HG03354 (cell line): ENCODE data around the gene GMPPA.
A peak's percentile ranks its signal among the peaks of the same experiment; 100 is the strongest.

Experiments used
- ATAC-seq: cut with Tn5 transposase; IDR thresholded peaks from one replicate; pipeline ENCODE4 v1.9.1; 2021; ENCODE audit warnings: mild to moderate bottlenecking; ENCODE audit not compliant: unreplicated experiment, poor library complexity, severe bottlenecking

The GMPPA gene

DNA sequence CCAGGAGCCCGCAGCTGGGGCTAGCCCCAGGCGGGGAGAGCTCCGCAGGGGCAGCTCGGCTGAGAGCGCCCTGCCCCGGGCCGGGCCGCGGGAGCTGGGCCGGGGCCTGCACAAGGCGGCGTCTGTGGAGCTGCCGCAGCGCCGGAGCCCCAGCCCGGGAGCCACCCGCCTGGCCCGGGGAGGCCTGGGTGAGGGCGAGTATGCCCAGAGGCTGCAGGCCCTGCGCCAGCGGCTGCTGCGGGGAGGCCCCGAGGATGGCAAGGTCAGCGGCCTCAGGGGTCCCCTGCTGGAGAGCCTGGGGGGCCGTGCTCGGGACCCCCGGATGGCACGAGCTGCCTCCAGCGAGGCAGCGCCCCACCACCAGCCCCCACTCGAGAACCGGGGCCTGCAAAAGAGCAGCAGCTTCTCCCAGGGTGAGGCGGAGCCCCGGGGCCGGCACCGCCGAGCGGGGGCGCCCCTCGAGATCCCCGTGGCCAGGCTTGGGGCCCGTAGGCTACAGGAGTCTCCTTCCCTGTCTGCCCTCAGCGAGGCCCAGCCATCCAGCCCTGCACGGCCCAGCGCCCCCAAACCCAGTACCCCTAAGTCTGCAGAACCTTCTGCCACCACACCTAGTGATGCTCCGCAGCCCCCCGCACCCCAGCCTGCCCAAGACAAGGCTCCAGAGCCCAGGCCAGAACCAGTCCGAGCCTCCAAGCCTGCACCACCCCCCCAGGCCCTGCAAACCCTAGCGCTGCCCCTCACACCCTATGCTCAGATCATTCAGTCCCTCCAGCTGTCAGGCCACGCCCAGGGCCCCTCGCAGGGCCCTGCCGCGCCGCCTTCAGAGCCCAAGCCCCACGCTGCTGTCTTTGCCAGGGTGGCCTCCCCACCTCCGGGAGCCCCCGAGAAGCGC, 15.0 kb upstream of the GMPPA start:
- ATAC-seq, result no peak

DNA sequence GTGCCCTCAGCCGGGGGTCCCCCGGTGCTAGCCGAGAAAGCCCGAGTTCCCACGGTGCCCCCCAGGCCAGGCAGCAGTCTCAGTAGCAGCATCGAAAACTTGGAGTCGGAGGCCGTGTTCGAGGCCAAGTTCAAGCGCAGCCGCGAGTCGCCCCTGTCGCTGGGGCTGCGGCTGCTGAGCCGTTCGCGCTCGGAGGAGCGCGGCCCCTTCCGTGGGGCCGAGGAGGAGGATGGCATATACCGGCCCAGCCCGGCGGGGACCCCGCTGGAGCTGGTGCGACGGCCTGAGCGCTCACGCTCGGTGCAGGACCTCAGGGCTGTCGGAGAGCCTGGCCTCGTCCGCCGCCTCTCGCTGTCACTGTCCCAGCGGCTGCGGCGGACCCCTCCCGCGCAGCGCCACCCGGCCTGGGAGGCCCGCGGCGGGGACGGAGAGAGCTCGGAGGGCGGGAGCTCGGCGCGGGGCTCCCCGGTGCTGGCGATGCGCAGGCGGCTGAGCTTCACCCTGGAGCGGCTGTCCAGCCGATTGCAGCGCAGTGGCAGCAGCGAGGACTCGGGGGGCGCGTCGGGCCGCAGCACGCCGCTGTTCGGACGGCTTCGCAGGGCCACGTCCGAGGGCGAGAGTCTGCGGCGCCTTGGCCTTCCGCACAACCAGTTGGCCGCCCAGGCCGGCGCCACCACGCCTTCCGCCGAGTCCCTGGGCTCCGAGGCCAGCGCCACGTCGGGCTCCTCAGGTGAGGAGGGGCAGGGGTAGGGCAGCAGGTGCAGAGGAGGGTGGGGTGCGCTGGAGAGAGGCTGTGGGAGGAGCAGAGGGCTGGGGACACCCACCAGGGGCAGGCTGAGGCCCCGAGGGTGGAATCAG, 14.1 kb upstream of the GMPPA start:
- no peak for ATAC-seq

DNA sequence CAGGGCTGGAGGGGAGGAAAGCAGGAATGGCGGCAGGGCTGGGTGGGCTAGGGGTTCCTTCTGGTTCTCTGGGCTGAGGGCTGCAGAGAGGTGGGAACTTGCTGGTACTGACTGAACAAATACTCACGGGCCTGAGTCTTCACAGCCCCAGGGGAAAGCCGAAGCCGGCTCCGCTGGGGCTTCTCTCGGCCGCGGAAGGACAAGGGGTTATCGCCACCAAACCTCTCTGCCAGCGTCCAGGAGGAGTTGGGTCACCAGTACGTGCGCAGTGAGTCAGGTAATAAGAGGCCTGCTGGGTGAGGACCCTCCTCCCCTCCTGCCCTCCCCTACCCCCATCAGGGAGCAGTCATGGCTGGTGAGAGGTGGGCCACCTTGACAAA, 13.5 kb upstream of the GMPPA start:
- ATAC-seq, result no peak

DNA sequence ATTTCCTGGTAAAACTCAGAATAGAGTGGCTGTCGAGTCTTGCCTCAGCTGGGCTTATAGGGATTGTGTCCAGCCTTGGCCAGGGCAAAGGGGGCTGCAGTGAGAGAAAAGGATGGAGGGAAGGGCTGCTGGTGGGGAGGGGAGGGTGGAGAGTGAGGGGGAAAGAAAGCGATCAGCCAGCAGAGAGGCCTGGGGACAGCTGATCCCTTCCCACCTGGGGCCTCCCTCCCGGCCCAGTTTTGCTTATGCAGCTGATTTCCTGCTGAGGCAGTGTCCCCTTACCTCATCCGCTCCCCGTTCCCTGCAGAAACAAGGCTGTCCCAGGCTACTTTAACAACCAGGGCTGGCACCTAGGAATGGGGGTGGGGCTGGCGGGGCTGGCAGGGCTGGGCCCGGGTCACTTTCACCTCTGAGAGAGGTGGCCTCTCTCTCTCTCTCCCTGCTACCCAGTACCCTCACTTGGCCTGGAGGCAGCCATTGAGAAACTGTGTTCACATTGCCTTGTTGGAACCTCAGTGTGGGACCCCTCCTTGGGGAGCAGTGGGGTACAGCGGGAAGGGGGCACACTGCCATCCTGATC, 12.2 kb upstream of the GMPPA start:
- ATAC-seq, result no peak

DNA sequence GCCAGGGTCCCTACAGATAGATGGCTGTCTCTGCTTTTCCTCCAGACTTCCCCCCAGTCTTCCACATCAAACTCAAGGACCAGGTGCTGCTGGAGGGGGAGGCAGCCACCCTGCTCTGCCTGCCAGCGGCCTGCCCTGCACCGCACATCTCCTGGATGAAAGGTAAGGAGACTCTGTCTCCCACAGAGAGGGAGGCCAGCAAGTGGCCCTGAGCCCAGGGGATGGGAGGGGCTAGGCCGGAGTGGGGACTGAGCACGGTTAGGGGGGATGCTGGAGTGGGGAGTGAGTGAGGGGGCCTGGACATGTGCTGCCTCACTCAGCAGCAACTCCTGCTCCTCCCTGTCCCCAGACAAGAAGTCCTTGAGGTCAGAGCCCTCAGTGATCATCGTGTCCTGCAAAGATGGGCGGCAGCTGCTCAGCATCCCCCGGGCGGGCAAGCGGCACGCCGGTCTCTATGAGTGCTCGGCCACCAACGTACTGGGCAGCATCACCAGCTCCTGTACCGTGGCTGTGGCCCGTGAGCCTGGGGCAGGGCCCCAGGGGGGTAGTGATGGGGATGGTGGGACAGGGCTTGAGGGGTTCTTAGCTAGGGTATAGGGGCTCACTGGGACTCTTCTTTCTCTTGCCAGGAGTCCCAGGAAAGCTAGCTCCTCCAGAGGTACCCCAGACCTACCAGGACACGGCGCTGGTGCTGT, 10.4 kb upstream of the GMPPA start:
- ATAC-seq, result no peak

DNA sequence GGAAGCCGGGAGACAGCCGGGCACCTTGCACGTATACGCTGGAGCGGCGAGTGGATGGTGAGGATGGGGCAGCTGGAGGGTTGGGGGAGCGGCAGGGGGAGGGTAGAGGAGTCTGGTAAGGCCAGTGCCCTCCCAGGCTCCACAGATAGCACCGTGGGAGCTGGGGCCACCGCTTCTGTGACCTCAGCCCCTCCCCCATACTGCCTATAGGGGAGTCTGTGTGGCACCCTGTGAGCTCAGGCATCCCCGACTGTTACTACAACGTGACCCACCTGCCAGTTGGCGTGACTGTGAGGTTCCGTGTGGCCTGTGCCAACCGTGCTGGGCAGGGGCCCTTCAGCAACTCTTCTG, 9.9 kb upstream of the GMPPA start:
- no peak for ATAC-seq

DNA sequence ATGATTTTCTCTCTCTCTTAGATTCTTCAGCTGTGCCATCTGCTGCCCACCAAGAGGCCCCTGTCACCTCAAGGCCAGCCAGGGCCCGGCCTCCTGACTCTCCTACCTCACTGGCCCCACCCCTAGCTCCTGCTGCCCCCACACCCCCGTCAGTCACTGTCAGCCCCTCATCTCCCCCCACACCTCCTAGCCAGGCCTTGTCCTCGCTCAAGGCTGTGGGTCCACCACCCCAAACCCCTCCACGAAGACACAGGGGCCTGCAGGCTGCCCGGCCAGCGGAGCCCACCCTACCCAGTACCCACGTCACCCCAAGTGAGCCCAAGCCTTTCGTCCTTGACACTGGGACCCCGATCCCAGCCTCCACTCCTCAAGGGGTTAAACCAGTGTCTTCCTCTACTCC, 9.4 kb upstream of the GMPPA start:
- no peak for ATAC-seq

DNA sequence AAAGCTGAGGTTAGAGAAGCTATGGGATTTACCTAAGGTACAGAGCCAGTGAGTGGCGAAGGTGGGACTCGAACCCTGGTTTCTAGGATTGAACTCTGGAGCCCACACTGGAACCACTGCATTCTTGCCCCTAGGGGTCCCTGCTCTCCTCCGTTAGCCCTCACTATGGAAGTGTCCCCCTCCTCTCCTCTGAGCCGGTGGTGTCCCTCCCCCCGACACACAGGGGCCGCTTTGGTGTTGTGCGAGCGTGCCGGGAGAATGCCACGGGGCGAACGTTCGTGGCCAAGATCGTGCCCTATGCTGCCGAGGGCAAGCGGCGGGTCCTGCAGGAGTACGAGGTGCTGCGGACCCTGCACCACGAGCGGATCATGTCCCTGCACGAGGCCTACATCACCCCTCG, 8.5 kb upstream of the GMPPA start:
- no peak for ATAC-seq

DNA sequence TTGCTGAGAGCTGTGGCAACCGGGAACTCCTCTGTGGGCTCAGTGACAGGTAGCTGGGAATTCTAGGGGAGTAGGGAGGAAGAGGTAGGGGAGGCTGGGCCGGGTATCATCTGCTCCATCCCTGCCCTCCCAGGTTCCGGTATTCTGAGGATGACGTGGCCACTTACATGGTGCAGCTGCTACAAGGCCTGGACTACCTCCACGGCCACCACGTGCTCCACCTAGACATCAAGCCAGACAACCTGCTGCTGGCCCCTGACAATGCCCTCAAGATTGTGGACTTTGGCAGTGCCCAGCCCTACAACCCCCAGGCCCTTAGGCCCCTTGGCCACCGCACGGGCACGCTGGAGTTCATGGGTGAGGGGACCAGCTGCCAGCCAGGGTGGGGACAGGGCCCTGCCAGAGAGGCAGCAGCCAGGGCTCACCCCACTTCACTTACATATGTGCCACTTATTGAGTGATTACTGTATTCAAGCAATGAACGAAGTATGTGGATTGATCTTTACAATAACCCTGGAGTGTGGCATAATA, 8.0 kb upstream of the GMPPA start:
- ATAC-seq, result no peak

DNA sequence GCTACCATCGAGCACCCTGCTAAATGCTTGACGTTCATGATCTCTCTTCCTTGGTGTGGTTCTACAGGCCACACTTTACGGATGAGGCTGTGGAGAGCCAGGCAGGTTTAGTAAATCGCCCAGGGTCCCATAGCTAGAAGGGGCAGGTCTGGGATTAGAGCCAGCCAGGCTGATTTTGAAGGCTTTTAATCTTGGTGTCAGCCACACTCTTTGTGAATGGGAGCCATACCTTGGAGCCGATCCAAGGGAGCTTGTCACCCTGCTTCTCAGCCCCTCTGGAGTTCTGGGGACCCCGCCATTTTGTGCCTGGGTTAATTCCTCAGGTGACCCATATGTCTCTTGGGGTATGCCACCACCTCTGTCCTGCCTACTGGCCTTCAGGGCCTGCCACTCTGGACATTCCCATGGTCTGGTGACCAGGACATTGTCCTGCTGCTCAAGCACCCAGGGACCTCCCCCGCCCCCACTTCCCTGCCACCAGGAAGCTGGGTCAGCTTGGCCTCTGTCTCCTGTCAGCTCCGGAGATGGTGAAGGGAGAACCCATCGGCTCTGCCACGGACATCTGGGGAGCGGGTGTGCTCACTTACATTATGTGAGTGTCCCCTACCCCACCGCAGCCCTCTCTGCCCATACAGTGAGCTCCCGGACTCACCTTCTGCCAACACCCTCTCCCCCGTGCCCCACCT, 7.3 kb upstream of the GMPPA start:
- ATAC-seq, result no peak

DNA sequence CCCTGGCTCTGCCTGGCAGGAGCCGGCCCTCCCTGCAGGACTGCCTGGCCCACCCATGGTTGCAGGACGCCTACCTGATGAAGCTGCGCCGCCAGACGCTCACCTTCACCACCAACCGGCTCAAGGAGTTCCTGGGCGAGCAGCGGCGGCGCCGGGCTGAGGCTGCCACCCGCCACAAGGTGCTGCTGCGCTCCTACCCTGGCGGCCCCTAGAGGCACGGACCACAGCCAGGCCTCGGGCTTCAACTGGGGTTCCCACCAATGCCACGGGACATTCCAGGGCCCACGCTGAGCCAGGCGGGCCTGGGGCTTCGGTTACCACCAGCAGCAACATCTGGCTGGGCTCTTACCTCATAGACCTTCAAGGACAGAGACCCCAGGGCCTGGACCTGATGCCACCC, 6.1 kb upstream of the GMPPA start:
- no peak for ATAC-seq

DNA sequence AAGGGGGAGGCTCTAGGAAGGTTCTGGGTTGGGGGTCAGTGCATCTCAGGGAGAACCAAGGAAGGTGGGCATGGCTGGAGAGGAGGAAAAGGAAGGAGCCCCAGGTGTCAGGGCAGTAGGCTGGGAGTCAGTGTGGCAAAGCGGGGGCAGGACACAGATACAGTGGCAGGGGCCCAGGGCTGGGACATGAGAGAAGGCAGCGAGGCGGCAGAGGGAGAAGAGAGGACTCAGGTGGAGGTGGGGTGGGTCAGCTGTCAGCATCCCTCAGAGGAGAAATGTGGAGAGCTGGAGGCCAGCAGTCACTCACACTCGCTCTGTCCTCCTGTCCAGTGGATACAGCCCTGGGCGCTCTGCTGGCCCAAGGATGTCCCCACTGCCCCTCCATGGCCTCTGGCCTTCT, 5.6 kb upstream of the GMPPA start:
- no peak for ATAC-seq

DNA sequence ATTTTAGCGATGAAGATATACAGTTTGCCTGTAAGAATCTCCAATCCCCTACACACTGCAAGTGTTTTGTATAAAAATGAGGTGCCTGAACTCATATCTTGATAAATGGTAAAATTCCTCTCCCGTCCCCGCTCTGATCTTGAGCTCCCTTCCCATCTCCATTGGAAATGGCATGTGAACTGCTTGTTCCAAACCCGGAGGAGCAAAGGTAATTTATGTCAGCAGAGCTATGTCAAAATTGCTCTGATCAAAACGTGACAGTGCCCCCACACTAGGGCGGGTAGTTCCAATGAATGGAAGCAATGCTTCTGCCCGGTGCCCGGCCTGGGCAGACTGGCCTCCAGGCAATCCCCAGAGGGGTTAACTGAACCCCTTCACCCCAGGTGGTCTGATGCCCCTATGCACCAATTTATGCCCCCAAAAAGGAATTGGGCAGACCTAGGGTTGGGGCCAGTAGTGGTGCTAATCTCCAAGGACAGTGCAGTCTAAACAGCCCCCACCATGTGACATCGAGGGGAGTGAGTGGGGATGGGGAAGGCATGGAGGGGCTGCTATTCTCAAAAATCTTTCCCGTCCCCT, 3.6 kb upstream of the GMPPA start:
- ATAC-seq, result no peak

DNA sequence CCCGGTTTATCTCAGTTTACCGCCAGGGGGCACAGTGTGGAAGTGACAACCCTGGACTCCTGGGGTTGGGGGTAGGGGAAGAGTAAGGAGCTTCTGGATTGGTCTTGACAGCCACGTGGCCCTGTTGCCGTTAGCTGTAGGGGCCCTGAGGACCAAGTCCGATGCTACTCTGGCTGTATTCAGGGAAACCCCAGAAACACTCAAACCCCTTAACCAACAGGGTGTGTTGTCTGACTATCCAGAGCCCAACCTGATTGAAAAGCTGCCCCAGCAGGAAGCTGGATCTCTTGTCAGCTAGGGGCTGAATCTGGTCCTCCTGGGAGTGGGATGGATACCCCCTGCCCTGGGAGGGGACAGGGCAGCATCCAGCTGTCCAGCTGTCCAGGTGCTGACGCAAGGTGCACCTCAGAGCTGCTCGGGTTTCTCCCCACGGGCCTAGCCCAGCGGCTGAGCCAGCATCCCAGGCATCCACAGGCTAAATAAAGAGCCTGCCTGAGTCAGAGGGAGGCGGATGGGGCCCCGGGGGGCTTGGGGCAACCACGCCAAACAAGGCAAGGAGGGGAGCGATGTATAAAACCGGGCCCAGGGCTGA, 3.1 kb upstream of the GMPPA start:
- ATAC-seq, result peak; percentile 25

DNA sequence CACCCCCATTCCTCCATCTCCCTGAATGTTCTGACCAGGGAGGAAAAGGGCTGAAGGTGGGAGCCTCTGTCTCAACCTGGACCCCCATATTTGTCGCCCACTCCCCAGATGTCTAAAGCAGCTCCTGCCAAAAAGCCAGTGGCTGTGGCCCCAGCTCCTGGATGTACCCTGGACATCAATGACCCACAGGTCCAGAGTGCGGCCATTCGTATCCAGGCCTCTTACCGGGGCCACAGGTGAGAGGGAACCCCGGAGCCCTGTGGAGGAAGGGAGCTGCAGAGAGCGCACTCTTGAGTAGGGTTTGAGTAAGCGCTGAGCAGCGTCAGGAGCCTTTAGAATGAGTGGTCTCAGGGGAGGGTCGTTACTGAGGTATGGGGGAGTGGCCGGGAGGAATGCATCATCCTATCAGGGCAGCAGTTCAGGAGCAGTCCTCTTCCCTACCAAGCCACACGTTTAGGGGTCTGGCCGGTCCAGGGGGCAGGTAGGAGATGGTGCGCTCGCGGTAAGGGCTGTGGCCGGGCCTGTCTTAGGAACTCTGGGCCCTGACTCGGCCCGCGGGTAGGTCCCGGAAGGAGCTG, 2.4 kb upstream of the GMPPA start:
- no peak for ATAC-seq

DNA sequence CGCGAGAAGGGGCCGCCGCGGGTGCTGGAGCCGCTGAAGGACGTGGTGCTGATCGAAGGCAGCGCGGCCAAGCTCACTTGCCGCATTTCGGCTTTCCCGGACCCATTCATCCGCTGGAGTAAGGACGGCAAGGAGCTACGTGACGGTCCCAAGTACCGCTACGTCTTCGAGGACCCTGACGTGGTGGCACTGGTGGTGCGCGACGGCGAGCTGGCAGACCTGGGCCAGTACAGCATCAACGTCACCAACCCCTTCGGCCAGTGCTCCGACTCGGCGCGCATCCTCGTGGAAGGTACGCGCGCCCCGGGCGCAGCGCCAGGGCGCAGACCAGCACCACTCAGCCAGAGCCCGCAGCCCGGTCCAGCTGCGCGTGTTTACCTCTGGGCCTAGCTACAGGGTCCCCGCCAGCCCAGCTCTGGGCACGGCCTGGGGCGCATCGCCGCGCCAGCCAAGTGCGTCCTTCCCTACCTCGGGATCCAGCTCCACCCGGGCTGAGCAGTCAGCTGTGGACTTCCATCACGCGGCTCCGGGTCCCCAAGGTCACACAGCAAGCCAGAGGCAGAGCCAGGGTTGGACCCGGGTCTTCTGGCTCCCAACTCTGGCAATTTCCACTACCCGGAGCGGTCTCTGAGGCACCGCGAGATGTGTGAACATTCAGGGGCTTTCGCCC, 1.7 kb upstream of the GMPPA start:
- ATAC-seq, result no peak

DNA sequence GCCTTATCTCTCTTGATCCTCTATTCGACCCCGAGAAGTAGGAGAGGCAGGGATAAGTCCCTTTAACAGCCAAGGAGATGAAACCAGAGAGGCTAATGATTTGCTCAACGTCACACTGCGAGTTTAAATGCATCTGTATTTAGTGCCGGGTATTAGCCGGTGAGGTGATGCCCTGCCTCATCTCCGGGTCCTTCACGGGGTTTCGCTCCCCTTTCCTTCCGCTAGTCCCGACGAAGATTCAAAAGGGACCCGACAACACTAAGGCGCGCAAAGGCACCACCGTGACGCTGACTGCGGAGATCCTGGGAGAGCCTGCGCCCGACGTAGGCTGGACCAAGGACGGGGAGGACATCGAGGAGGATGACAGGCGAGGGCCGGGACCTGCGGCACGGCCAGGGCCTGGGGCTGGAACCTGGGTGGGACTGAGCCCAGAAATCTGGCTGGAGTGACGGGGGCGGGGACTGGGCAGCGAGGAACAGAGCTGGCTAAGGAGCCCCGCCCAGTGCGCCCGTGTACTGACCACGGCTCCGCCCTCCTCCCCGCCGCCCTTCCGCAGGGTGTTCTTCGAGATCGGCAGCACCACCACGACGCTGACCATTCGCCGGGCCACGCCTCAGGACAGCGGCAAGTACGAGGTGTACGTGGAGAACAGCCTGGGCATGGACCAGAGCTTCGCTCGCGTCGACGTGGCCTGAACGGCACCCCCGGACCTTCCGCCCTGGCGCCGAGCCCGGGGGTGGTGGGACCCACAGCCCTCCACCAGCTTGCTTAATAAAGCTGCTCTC, 1.0 kb upstream of the GMPPA start:
- ATAC-seq, result peak; percentile 5
